A673 (cell line): ENCODE measurements around the gene MPIG6B. TPM values are rescaled to one million over a fixed set of nuclear protein-coding genes. Genes with fewer than 3 reads are reported as not detected.

Experiments used
- BruUV-seq: library from RNA; stranded (reverse); fragments of 400-500 nt; replicated peaks from 2 replicates; lab custom pipeline; 2021; lab: Mats Ljungman, UMichigan
- CTCF ChIA-PET: fragments of 300-600 bp; sonication (Branson Sonifier 250); formaldehyde crosslinking; loops from one replicate; lab custom pipeline; 2022; ENCODE audit warnings: antibody characterized with exemption; lab: Charles Lee
- POLR2A ChIA-PET: fragments of 300-600 bp; sonication (Branson Sonifier 250); formaldehyde crosslinking; loops from one replicate; lab custom pipeline; 2022; ENCODE audit warnings: antibody characterized with exemption; ENCODE audit not compliant: low non-redundant PET; lab: Charles Lee
- DNase-seq: peaks from one replicate; pipeline ENCODE4 v3.0.0-alpha.2; 2015; ENCODE audit warnings: low spot score
- H3K27ac ChIP-seq: fragments of 200-600 bp; sonication (generic); 2 replicates; pipeline ENCODE4 v1.5.1; 2016; ENCODE audit warnings: mixed run types, low read depth, mild to moderate bottlenecking, mixed read lengths, antibody characterized with exemption, low read length; ENCODE audit not compliant: poor library complexity, severe bottlenecking
- H3K27me3 ChIP-seq: fragments of 200-600 bp; sonication (generic); replicated peaks from 2 replicates; pipeline ENCODE4 v1.6.1; 2017; ENCODE audit warnings: mixed run types, low read depth, mild to moderate bottlenecking, mixed read lengths, antibody characterized with exemption, low read length; ENCODE audit not compliant: insufficient read depth, poor library complexity
- H3K36me3 ChIP-seq: fragments of 200-600 bp; sonication (generic); 2 replicates; pipeline ENCODE4 v1.6.1; 2016; ENCODE audit warnings: mixed run types, mild to moderate bottlenecking, mixed read lengths, antibody characterized with exemption, low read length; ENCODE audit not compliant: insufficient read depth, poor library complexity, severe bottlenecking
- H3K4me1 ChIP-seq: fragments of 200-600 bp; sonication (generic); 2 replicates; pipeline ENCODE4 v1.6.1; 2017; ENCODE audit warnings: mixed run types, mild to moderate bottlenecking, mixed read lengths, antibody characterized with exemption, low read length; ENCODE audit not compliant: insufficient read depth, poor library complexity, severe bottlenecking
- H3K4me3 ChIP-seq: fragments of 200-600 bp; sonication (generic); 2 replicates; pipeline ENCODE4 v1.5.1; 2016; ENCODE audit warnings: low read depth, mixed run types, mild to moderate bottlenecking, mixed read lengths, low read length; ENCODE audit not compliant: poor library complexity, severe bottlenecking
- H3K9me3 ChIP-seq: fragments of 200-600 bp; sonication (generic); 2 replicates; pipeline ENCODE4 v1.6.1; 2016; ENCODE audit warnings: mixed run types, low read depth, mild to moderate bottlenecking, mixed read lengths, antibody characterized with exemption, low read length; ENCODE audit not compliant: poor library complexity, severe bottlenecking
- EZH2 ChIP-seq: fragments of 200-600 bp; sonication (generic); IDR thresholded peaks from 2 replicates; pipeline ENCODE4 v1.6.1; 2017; ENCODE audit warnings: borderline replicate concordance, low read depth, mild to moderate bottlenecking, mixed read lengths, antibody characterized with exemption, low read length; ENCODE audit not compliant: poor library complexity, severe bottlenecking
- intact Hi-C: fragments of 100-400 bp; cut with micrococcal nuclease; formaldehyde crosslinking; loops from one replicate; pipeline ENCODE4 v1.10.0; 2022; ENCODE audit not compliant: unreplicated experiment
- total RNA-seq: library from RNA; stranded (reverse); gene quantifications from 2 replicates; pipeline ENCODE4 v1.2.3, GENCODE V29; 2021
- TF ChIP-seq, protein P1 (sequence below): fragments of 300-800, 200-600 bp; sonication (generic); conservative IDR thresholded peaks from 2 replicates; pipeline ENCODE4 v1.5.1; 2017; ENCODE audit warnings: low read depth, mild to moderate bottlenecking, antibody characterized with exemption, low read length, moderate library complexity, mixed read lengths

Gene MPIG6B
- total RNA-seq, 1 experiment from 2014 or later = not detected

- Histone ChIP-seq H3K27me3 (no peaks in the 10 kb centered on the region), H3K4me1 (no peaks in the 10 kb centered on the region), H3K36me3 (no peaks in the 10 kb centered on the region), H3K27ac (no peak overlapping the region), H3K4me3 (no peak overlapping the region), H3K9me3 (no peaks in the 10 kb centered on the region)
- POLR2A ChIA-PET = no interaction called here
- intact Hi-C loops = no loop called here
- DNase-seq = no peak
- no TSS peak for BruUV-seq
- CTCF ChIA-PET = no interaction called here
- TF ChIP-seq, protein P1, sequence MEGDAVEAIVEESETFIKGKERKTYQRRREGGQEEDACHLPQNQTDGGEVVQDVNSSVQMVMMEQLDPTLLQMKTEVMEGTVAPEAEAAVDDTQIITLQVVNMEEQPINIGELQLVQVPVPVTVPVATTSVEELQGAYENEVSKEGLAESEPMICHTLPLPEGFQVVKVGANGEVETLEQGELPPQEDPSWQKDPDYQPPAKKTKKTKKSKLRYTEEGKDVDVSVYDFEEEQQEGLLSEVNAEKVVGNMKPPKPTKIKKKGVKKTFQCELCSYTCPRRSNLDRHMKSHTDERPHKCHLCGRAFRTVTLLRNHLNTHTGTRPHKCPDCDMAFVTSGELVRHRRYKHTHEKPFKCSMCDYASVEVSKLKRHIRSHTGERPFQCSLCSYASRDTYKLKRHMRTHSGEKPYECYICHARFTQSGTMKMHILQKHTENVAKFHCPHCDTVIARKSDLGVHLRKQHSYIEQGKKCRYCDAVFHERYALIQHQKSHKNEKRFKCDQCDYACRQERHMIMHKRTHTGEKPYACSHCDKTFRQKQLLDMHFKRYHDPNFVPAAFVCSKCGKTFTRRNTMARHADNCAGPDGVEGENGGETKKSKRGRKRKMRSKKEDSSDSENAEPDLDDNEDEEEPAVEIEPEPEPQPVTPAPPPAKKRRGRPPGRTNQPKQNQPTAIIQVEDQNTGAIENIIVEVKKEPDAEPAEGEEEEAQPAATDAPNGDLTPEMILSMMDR = no peak
- no peak for TF ChIP-seq EZH2
These were observed 45.2 kb upstream of the MPIG6B start for GRCh38 chr6:31677955-31678354.

DNA sequence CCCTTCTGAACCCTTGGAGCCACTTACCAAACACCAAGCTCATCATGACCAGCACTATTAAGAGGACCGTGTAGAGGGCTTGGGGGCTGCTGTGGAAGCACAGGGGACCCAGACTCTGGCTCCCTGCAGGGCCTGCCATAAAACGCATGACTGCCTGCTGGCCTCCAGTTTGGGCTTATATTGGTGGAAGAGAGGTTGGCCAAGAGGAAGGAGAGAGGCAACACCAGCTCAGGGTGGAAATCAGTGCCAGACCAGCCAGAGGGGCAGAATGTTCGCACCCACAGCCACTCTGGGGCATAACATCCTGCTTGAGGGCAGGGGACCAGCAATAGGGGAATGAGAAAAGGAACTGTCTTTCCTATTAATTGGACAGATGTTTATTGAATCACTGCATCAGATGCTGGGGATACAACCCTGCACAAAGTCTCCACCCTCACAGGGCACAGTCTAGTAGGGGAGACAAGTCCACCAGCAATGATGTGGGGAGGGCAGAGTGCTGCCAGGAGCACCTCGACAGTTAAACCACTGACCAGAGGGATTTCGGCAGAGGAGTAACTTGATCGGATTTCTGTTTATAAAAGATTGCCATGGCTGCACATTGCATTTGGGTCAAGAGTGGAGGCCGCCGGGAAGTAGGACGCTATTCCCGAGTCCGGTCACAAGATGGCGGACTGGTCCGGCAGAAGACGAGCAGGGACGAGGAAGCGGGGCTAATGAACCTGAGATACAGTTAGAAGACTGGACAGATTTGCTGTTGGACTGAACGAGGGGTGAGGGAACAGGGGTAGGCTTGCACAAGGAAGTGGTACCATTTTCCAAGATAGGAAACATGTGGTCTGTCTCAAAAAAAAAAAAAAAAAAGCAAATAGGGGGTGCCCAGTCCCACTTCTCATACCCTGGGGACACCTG, 42.7 kb upstream of the MPIG6B start, which contains the start of gene LY6G5C:
Gene LY6G5C (minus strand): TSS at position 842 of the 909 bp plus-strand sequence. CDS start 694 bp downstream, at position 148.
- TF ChIP-seq EZH2 = no peak
- TF ChIP-seq, protein P1 = peak; percentile 70
- BruUV-seq = TSS peak; percentile 68
- peak; percentile 86 for DNase-seq
- Histone ChIP-seq H3K27me3 (no peaks in the 10 kb centered on the region), H3K9me3 (no peaks in the 10 kb centered on the region), H3K27ac (peak within 1 kb of the TSS; percentile 68), H3K4me1 (no peaks in the 10 kb centered on the region), H3K4me3 (peak within 1 kb of the TSS; percentile 53), H3K36me3 (no peaks in the 10 kb centered on the region)
- POLR2A ChIA-PET = interaction anchor here (0.7 to 1.0 kb wide), 2 partner anchors 23 to 134 kb away, joined by 3 read pairs; partner anchors contain the start of genes ABHD16A and ATP6V1G2
- intact Hi-C loops = loop anchor here (2.0 to 10.0 kb wide), 2 partner anchors 150 to 274 kb away; partner anchors contain the start of genes NELFE and SKIC2
- CTCF ChIA-PET = interaction anchor here (0.6 kb wide), 2 partner anchors 119 to 774 kb away, joined by 3 to 4 read pairs; no protein-coding TSS in a partner anchor

- Histone ChIP-seq H3K9me3 (no peaks in the 10 kb centered on the region), H3K27ac (peak overlapping the region; percentile 68), H3K27me3 (no peaks in the 10 kb centered on the region), H3K36me3 (no peaks in the 10 kb centered on the region), H3K4me1 (no peaks in the 10 kb centered on the region), H3K4me3 (peak overlapping the region; percentile 53)
- peak; percentile 75 for DNase-seq
- intact Hi-C loops = loop anchor here (2.0 to 10.0 kb wide), 2 partner anchors 150 to 274 kb away; partner anchors contain the start of genes NELFE and SKIC2
- ChIA-PET CTCF (interaction anchor here (0.5 to 0.6 kb wide), 3 partner anchors 30 to 775 kb away, joined by 3 to 4 read pairs (median 3); no protein-coding TSS in a partner anchor), POLR2A (interaction anchor here (0.7 to 1.0 kb wide), 2 partner anchors 22 to 135 kb away, joined by 3 read pairs; partner anchors contain the start of genes ABHD16A and ATP6V1G2)
- BruUV-seq = no TSS peak
- TF ChIP-seq, protein P1 = no peak
These were observed 42.0 kb upstream of the MPIG6B start for GRCh38 chr6:31681135-31681671.
